ENCODE data around the gene SLC43A3.

SLC43A3 gene

DNA sequence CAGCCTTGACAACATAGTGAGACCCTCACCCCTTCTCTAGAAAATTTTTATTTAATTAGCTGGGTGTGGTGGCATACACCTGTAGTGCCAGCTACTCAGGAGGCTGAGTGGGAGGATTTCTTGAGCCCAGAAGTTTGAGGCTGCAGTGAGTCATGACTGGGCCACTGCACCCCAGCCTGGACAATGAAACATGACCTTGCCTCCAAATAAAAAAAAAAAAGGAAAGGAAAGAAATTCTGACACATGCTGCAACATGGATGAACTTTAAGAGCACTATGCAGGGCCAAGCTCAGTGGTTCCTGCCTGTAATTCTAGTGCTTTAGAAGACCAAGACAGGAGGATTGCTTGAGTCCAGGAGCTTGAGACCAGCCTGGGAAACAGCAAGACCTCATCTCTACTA is 8.8 kb downstream of the SLC43A3 start:
- no peak for DNase-seq (ENCODE audit: low spot score)
- in situ Hi-C loops (cut with MboI; ENCODE audit: low sequenced_read_pairs, unreplicated experiment) = no loop called here
- TF ChIP-seq, protein P1, sequence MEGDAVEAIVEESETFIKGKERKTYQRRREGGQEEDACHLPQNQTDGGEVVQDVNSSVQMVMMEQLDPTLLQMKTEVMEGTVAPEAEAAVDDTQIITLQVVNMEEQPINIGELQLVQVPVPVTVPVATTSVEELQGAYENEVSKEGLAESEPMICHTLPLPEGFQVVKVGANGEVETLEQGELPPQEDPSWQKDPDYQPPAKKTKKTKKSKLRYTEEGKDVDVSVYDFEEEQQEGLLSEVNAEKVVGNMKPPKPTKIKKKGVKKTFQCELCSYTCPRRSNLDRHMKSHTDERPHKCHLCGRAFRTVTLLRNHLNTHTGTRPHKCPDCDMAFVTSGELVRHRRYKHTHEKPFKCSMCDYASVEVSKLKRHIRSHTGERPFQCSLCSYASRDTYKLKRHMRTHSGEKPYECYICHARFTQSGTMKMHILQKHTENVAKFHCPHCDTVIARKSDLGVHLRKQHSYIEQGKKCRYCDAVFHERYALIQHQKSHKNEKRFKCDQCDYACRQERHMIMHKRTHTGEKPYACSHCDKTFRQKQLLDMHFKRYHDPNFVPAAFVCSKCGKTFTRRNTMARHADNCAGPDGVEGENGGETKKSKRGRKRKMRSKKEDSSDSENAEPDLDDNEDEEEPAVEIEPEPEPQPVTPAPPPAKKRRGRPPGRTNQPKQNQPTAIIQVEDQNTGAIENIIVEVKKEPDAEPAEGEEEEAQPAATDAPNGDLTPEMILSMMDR (IDR thresholded peaks at IDR 0.05; ENCODE audit: borderline replicate concordance, control extremely low read depth, extremely low read depth, insufficient read depth, missing control alignments) = no peak

DNA sequence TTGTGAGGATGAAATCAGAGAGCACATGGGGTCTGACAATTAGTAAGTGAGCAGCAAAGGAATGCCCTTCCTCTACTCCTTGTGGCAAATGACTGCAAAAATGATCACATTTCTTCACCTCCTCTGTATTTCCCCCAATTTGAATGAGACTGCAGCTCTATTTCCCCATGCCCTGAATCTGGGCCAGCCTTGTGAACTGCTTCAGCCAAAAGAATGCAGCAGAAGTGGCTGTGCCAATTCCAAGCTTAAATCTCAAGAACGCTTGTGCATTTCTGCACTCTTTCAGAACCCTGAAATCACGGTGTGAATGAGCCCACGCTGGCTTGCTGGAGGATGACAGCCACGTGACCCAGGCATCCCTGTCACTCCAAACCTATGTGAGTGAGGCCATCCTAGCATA is 9.9 kb downstream of the SLC43A3 start:
- no peak for DNase-seq (ENCODE audit: low spot score)
- TF ChIP-seq, protein P1 (IDR thresholded peaks at IDR 0.05; ENCODE audit: borderline replicate concordance, control extremely low read depth, extremely low read depth, insufficient read depth, missing control alignments) = no peak
- in situ Hi-C loops (cut with MboI; ENCODE audit: low sequenced_read_pairs, unreplicated experiment) = no loop called here

DNA sequence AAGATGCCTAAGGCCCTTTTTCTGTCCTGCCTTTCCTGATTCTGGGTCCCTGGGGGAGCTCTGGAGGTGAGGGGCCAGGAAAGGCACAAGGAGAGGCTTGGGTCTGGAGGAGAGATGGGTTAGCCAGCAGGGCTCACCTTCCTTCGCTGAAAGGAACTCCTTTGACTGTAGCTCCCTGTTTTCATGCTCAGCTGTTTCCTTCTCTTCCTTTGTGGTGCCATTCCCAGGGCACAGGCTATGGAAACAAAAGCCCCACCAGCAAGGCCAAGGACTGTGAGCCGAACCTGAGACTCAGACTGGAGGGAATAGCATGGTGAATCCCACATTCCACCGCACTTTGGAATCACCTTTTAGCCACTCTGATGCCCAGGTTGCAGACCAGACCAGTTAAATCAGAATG is 10.5 kb downstream of the SLC43A3 start:
- TF ChIP-seq, protein P1 (IDR thresholded peaks at IDR 0.05; ENCODE audit: borderline replicate concordance, control extremely low read depth, extremely low read depth, insufficient read depth, missing control alignments) = no peak
- DNase-seq (ENCODE audit: low spot score) = no peak
- in situ Hi-C loops (cut with MboI; ENCODE audit: low sequenced_read_pairs, unreplicated experiment) = no loop called here

DNA sequence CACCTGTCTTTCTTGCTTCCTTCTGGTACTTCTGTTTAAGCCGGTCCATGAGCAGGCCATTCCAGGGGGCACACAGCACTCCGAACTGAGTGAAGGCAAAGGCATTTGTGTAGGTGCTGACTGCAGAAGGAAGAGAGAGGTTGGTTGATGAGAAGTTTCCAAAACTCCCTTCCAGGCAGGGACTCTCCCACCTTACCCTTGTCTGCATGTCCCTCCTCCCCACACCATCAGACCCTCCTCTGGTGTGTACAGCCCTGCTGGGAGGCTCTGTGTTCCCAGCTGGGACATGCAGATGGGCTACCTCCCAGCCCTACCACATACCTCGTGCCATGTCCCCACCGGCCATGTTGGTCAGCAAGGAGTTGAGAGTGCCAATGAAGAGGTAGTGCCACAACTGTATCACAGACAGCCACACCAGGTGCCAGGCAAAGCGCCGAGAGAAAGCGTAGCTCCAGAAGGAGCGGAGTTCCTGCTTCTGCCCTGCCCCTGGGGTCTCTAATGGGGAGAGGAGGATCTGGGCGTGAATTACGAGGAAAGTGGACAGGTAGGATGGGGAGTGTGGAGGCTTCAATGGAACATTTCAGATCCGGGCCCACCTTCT is 12.2 kb downstream of the SLC43A3 start:
- in situ Hi-C loops (cut with MboI; ENCODE audit: low sequenced_read_pairs, unreplicated experiment) = no loop called here
- TF ChIP-seq, protein P1 (IDR thresholded peaks at IDR 0.05; ENCODE audit: borderline replicate concordance, control extremely low read depth, extremely low read depth, insufficient read depth, missing control alignments) = no peak
- DNase-seq (ENCODE audit: low spot score) = no peak

DNA sequence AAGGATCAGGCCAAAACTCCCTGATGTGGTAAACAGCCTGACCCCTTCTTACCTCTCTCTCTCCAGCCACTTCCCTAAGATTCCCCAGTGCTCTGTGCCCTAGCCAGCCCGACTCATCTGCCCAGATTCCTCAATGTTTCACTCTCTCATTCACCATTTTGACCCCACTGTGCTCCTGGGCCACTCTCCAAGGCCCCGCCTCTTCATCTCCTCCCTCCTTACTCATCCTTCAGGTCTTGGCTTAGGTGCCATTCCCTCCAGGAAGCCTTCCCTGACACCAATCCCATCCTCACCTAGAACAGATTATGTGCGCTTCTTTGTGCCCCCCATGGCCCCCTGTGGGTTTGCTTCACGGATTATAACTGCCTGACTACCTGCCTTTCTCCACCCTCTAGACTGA is 13.2 kb downstream of the SLC43A3 start:
- in situ Hi-C loops (cut with MboI; ENCODE audit: low sequenced_read_pairs, unreplicated experiment) = no loop called here
- DNase-seq (ENCODE audit: low spot score) = no peak
- TF ChIP-seq, protein P1 (IDR thresholded peaks at IDR 0.05; ENCODE audit: borderline replicate concordance, control extremely low read depth, extremely low read depth, insufficient read depth, missing control alignments) = no peak

DNA sequence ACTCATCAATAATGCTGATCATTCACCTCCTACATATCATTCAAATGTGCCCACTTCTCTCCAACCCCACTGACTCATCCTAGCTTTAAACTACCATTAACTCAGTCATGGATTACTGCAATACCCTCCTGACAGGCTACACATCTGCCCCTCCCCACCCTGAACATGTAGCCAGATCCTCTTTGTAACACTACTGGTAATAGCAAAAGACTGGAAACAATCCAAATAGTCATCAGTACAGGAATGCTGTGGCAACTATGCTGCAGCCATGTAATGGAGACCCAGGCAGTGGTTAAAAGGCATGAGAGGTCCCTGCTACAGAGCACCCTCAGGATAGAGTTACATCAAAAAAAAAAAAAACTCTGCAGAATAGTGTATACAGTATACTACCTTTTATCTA is 16.6 kb downstream of the SLC43A3 start:
- DNase-seq (ENCODE audit: low spot score) = no peak
- in situ Hi-C loops (cut with MboI; ENCODE audit: low sequenced_read_pairs, unreplicated experiment) = no loop called here
- TF ChIP-seq, protein P1 (IDR thresholded peaks at IDR 0.05; ENCODE audit: borderline replicate concordance, control extremely low read depth, extremely low read depth, insufficient read depth, missing control alignments) = no peak

Data from GM13976 (cell line).